ENCODE measurements around the gene MAMDC4. TPM values are rescaled to one million over a fixed set of nuclear protein-coding genes. Genes with fewer than 3 reads are reported as not detected.
"Not testable (repeated sequence)": the region's sequence is repeated elsewhere in the genome, so short reads cannot be mapped to it uniquely, and the experiment has no call there.

Gene MAMDC4
- polyA plus RNA-seq, 4 donors = 6.0 to 10.6 (median 6.9) TPM

- no peak for DNase-seq (ENCODE audit: low read depth in 4 of 4, low spot score in 3 of 4)
These were observed 8.4 kb downstream of the MAMDC4 start for GRCh38 chr9:136860529-136860928.

- no peak for DNase-seq (ENCODE audit: low read depth in 4 of 4, low spot score in 3 of 4)
These were observed 9.1 kb downstream of the MAMDC4 start for GRCh38 chr9:136860933-136861873.

- DNase-seq (ENCODE audit: low read depth in 4 of 4, low spot score in 3 of 4) = no peak
These were observed 9.8 kb downstream of the MAMDC4 start for GRCh38 chr9:136861874-136862457.

DNA sequence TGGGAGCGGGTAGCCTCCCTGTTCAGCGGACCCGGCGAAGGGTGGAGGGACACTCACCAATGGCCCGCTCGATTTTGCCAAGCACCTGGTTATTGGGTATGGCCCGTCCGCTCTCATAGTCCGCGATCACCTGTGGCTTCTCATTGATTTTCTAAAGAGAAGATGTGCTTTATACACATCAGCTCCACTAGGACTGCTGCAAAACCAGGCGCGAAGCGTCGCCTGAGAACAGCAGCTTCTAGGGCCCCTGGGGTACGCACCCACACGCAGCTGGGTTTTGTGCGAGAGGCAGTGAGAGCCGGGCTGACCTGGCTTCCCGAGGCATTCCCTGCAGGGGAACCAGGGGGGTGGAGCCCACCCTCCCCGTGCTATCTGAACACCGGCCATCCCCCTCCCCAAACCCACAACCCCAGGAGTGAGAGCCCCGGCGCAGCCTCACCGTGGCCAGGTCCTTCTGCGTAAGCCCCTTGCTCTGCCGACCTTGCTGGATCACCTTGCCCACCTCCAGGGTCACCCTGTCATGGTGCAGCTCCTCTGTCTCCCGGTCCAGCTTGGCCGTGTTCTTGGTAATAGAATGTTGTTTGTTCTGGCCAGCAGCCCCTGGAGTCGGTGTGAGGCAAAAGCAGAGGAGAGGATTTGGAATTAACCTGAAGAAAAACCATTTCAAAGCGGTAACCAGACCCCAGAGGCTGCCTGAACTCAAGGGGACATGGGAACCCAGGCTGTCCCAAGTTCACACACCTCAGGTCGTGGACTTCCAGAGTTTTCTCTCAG lies 10.9 kb downstream of the MAMDC4 start:
- no peak for DNase-seq (ENCODE audit: low read depth in 4 of 4, low spot score in 3 of 4)

DNA sequence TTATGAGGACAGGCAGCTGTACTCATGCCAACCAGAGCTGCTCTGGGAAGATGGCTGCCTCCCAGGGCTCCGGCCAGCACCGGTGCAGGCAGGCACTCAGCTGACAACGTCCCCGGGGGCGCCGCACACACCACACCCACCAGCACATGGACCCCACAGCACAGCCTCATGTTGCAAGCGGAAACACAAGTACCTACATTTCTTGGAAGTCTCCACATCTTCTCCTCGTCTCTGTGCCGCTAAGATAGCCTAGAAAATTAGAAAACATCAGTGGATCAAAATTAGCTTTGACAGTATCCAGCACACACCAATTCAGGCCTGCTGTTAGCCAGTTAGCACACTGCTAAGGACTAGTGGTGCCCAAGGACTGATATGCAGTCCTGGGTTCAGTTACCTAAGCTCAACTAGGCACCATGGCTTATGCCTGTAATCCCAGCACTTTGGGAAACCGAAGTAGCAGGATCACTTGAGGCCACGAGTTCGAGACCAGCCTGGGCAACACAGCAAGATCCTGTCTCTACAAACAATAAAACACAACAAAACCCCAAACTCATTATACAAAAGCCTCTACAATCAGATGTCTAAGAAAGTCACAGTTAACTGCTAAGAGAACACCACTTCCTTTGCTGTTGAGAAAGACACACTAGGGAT lies 11.6 kb downstream of the MAMDC4 start:
- no peak for DNase-seq (ENCODE audit: low read depth in 4 of 4, low spot score in 3 of 4)

- no peak for DNase-seq (ENCODE audit: low read depth in 4 of 4, low spot score in 3 of 4)
These were observed 13.1 kb downstream of the MAMDC4 start for GRCh38 chr9:136865041-136865767.

GRCh38 chr9:136865768-136866103 lies 13.6 kb downstream of the MAMDC4 start:
- no peak for DNase-seq (ENCODE audit: low read depth in 4 of 4, low spot score in 3 of 4)

DNA sequence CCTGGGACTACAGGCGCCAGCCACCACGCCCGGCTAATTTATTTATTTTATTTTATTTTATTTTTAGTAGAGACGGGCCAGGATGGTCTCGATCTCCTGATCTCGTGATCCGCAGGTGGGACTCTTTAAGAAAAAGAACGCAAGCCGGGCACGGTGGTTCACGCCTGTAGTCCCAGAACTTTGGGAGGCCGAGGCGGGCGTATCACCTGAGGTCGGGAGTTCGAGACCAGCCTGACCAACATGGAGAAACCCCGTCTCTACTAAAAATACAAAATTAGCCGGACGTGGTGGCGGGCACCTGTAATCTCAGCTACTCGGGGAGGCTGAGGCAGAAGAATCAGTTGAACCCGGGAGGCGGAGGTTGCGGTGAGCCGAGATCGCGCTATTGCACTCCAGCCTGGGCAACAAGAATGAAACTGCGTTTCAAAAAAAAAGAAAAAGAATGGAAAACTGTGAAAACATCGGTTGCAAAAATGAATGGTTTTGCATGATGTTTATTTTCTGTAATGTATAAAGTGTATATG lies 14.8 kb downstream of the MAMDC4 start:
- DNase-seq (ENCODE audit: low read depth in 4 of 4, low spot score in 3 of 4) = not testable (repeated sequence)

- no peak for DNase-seq (ENCODE audit: low read depth in 4 of 4, low spot score in 3 of 4)
These were observed 15.3 kb downstream of the MAMDC4 start for GRCh38 chr9:136867480-136867879.

DNA sequence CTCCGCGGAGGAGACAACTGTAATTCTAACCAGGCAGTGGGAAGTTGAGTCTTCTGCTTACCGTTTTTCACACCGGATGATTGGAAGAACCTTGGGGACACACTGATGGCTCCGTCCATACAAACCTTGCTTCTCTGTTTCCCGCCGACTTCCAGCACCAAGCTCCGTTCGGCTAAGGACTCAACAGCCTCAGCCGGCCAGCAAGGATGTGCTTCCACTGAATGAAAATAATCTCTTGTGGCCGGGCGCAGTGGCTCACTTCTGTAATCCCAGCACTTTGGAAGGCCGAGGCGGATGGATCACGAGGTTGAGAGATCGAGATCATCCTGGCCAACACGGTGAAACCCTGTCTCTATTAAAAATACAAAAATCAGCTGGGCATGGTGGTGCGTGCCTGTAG lies 15.8 kb downstream of the MAMDC4 start:
- DNase-seq (ENCODE audit: low read depth in 4 of 4, low spot score in 3 of 4) = no peak

- DNase-seq (ENCODE audit: low read depth in 4 of 4, low spot score in 3 of 4) = no peak
These were observed 16.5 kb downstream of the MAMDC4 start for GRCh38 chr9:136868644-136869043.

DNA sequence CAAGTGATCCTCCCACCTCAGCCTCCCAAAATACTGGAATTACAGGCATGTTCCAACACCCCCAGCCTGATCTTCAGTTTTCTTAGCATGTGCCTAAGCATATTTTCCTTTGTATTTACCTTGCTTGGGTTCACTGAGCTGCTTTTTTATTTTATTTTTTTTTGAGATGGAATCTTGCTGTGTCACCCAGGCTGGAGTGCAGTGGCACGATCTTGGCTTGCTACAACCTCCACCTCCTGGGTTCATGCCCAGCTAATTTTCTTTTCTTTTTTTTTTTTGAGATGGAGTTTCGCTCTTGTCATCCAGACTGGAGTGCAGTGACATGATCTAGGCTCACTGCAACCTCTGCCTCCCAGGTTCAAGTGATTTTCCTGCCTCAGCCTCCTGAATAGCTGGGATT lies 17.5 kb downstream of the MAMDC4 start:
- not testable (repeated sequence) for DNase-seq (ENCODE audit: low read depth in 4 of 4, low spot score in 3 of 4)

GRCh38 chr9:136875155-136875554 lies 23.0 kb downstream of the MAMDC4 start:
- no peak for DNase-seq (ENCODE audit: low read depth in 4 of 4, low spot score in 3 of 4)

GRCh38 chr9:136876476-136876875 lies 24.3 kb downstream of the MAMDC4 start:
- no peak for DNase-seq (ENCODE audit: low read depth in 4 of 4, low spot score in 3 of 4)

- DNase-seq (ENCODE audit: low read depth in 4 of 4, low spot score in 3 of 4) = no peak
These were observed 28.5 kb downstream of the MAMDC4 start for GRCh38 chr9:136880651-136881050.

- no peak for DNase-seq (ENCODE audit: low read depth in 4 of 4, low spot score in 3 of 4)
These were observed 29.6 kb downstream of the MAMDC4 start for GRCh38 chr9:136881691-136882108.

- DNase-seq (ENCODE audit: low read depth in 4 of 4, low spot score in 3 of 4) = no peak
These were observed 30.2 kb downstream of the MAMDC4 start for GRCh38 chr9:136882109-136882946.

GRCh38 chr9:136882947-136883283 lies 30.8 kb downstream of the MAMDC4 start:
- not testable (repeated sequence) for DNase-seq (ENCODE audit: low read depth in 4 of 4, low spot score in 3 of 4)

GRCh38 chr9:136883670-136884069 lies 31.5 kb downstream of the MAMDC4 start:
- DNase-seq (ENCODE audit: low read depth in 4 of 4, low spot score in 3 of 4) = not testable (repeated sequence)
